A673 (cell line): Measurements from ENCODE around the gene POU3F3. TPM values are rescaled to one million over a fixed set of nuclear protein-coding genes. Genes with fewer than 3 reads are reported as not detected.

ENCODE experiments used
- BruUV-seq: library from RNA; stranded (reverse); fragments of 400-500 nt; replicated peaks from 2 replicates; lab custom pipeline; 2021; lab: Mats Ljungman, UMichigan
- CTCF ChIA-PET: fragments of 300-600 bp; sonication (Branson Sonifier 250); formaldehyde crosslinking; loops from one replicate; lab custom pipeline; 2022; ENCODE audit warnings: antibody characterized with exemption; lab: Charles Lee
- POLR2A ChIA-PET: fragments of 300-600 bp; sonication (Branson Sonifier 250); formaldehyde crosslinking; loops from one replicate; lab custom pipeline; 2022; ENCODE audit warnings: antibody characterized with exemption; ENCODE audit not compliant: low non-redundant PET; lab: Charles Lee
- DNase-seq: peaks from one replicate; pipeline ENCODE4 v3.0.0-alpha.2; 2015; ENCODE audit warnings: low spot score
- H3K27ac ChIP-seq: fragments of 200-600 bp; sonication (generic); 2 replicates; pipeline ENCODE4 v1.5.1; 2016; ENCODE audit warnings: mixed run types, low read depth, mild to moderate bottlenecking, mixed read lengths, antibody characterized with exemption, low read length; ENCODE audit not compliant: poor library complexity, severe bottlenecking
- H3K27me3 ChIP-seq: fragments of 200-600 bp; sonication (generic); replicated peaks from 2 replicates; pipeline ENCODE4 v1.6.1; 2017; ENCODE audit warnings: mixed run types, low read depth, mild to moderate bottlenecking, mixed read lengths, antibody characterized with exemption, low read length; ENCODE audit not compliant: insufficient read depth, poor library complexity
- H3K36me3 ChIP-seq: fragments of 200-600 bp; sonication (generic); 2 replicates; pipeline ENCODE4 v1.6.1; 2016; ENCODE audit warnings: mixed run types, mild to moderate bottlenecking, mixed read lengths, antibody characterized with exemption, low read length; ENCODE audit not compliant: insufficient read depth, poor library complexity, severe bottlenecking
- H3K4me1 ChIP-seq: fragments of 200-600 bp; sonication (generic); 2 replicates; pipeline ENCODE4 v1.6.1; 2017; ENCODE audit warnings: mixed run types, mild to moderate bottlenecking, mixed read lengths, antibody characterized with exemption, low read length; ENCODE audit not compliant: insufficient read depth, poor library complexity, severe bottlenecking
- H3K4me3 ChIP-seq: fragments of 200-600 bp; sonication (generic); 2 replicates; pipeline ENCODE4 v1.5.1; 2016; ENCODE audit warnings: low read depth, mixed run types, mild to moderate bottlenecking, mixed read lengths, low read length; ENCODE audit not compliant: poor library complexity, severe bottlenecking
- H3K9me3 ChIP-seq: fragments of 200-600 bp; sonication (generic); 2 replicates; pipeline ENCODE4 v1.6.1; 2016; ENCODE audit warnings: mixed run types, low read depth, mild to moderate bottlenecking, mixed read lengths, antibody characterized with exemption, low read length; ENCODE audit not compliant: poor library complexity, severe bottlenecking
- CTCF ChIP-seq: fragments of 300-800, 200-600 bp; sonication (generic); conservative IDR thresholded peaks from 2 replicates; pipeline ENCODE4 v1.5.1; 2017; ENCODE audit warnings: low read depth, mild to moderate bottlenecking, antibody characterized with exemption, low read length, moderate library complexity, mixed read lengths
- EZH2 ChIP-seq: fragments of 200-600 bp; sonication (generic); IDR thresholded peaks from 2 replicates; pipeline ENCODE4 v1.6.1; 2017; ENCODE audit warnings: borderline replicate concordance, low read depth, mild to moderate bottlenecking, mixed read lengths, antibody characterized with exemption, low read length; ENCODE audit not compliant: poor library complexity, severe bottlenecking
- intact Hi-C: fragments of 100-400 bp; cut with micrococcal nuclease; formaldehyde crosslinking; loops from one replicate; pipeline ENCODE4 v1.10.0; 2022; ENCODE audit not compliant: unreplicated experiment
- total RNA-seq: library from RNA; stranded (reverse); gene quantifications from 2 replicates; pipeline ENCODE4 v1.2.3, GENCODE V29; 2021

The POU3F3 gene
- total RNA-seq, 1 experiment from 2014 or later, result not detected

DNA sequence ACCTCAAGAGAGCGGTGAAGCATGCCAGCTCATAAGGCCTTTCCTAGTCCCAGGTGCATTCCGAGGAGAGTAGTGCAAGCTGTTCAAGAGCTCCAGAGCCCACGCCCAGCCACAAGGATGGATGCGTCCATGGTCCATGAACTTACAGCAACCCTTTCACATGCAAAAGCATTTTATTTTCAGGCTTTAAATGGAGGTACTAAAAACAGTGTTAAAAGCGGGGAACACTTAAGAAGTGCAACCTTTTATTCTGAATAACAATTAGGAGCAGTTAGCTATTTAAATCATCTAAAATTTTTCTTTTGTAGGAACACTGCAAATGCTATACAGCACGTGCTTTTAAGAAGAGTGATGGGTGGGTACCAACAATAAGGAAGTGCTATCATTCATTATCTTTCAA, 33.8 kb downstream of the POU3F3 start:
- CTCF ChIA-PET, result no interaction called here
- no peak overlapping the region for H3K4me3 ChIP-seq
- BruUV-seq, result no TSS peak

GRCh38 chr2:104888489-104889258, 34.8 kb downstream of the POU3F3 start:
- no peak for DNase-seq
- CTCF ChIA-PET, result no interaction called here
- TF ChIP-seq CTCF (no peak), EZH2 (no peak)
- no peaks in the 10 kb centered on the region for H3K9me3 ChIP-seq
- H3K27ac ChIP-seq, result no peak overlapping the region
- no peaks in the 10 kb centered on the region for H3K36me3 ChIP-seq
- H3K4me1 ChIP-seq, result no peaks in the 10 kb centered on the region
- no peak overlapping the region for H3K4me3 ChIP-seq
- no TSS peak for BruUV-seq
- intact Hi-C loops, result no loop called here
- H3K27me3 ChIP-seq, result no peaks in the 10 kb centered on the region
- POLR2A ChIA-PET, result no interaction called here

More for the DNA sequence above, 33.8 kb downstream of the POU3F3 start:
- Histone ChIP-seq H3K9me3 (no peaks in the 10 kb centered on the region), H3K27me3 (no peaks in the 10 kb centered on the region), H3K4me1 (no peaks in the 10 kb centered on the region), H3K36me3 (no peaks in the 10 kb centered on the region), H3K27ac (no peak overlapping the region)
- DNase-seq, result no peak
- intact Hi-C loops, result no loop called here
- TF ChIP-seq CTCF, result no peak
- POLR2A ChIA-PET, result no interaction called here

GRCh38 chr2:104889291-104889959, 35.5 kb downstream of the POU3F3 start:
- no peaks in the 10 kb centered on the region for H3K36me3 ChIP-seq
- no peak overlapping the region for H3K4me3 ChIP-seq
- TF ChIP-seq EZH2 (no peak), CTCF (no peak)
- no peaks in the 10 kb centered on the region for H3K9me3 ChIP-seq
- no peak overlapping the region for H3K27ac ChIP-seq
- POLR2A ChIA-PET, result no interaction called here
- CTCF ChIA-PET, result no interaction called here
- no peaks in the 10 kb centered on the region for H3K4me1 ChIP-seq
- DNase-seq, result no peak
- no peaks in the 10 kb centered on the region for H3K27me3 ChIP-seq
- intact Hi-C loops, result no loop called here
- no TSS peak for BruUV-seq
